HepG2 (cell line): Measurements from ENCODE around the gene SLC22A23. TPM values are rescaled to one million over a fixed set of nuclear protein-coding genes. Genes with fewer than 3 reads are reported as not detected.

Experiments
- ATM ChIP-seq: fragments of 450-650 bp; IDR thresholded peaks from 2 replicates; pipeline ENCODE4 v1.7.1; 2017; ENCODE audit warnings: mild to moderate bottlenecking, borderline replicate concordance
- BATF2 ChIP-seq: sonication (generic); formaldehyde crosslinking; IDR thresholded peaks from 2 replicates; pipeline ENCODE4 v1.8.0; 2022; ENCODE audit warnings: mild to moderate bottlenecking, missing genetic modification reagents, moderate library complexity
- HMGA1 ChIP-seq: sonication (generic); formaldehyde crosslinking; conservative IDR thresholded peaks from 2 replicates; pipeline ENCODE4 v1.4.0; 2020; ENCODE audit warnings: missing genetic modification reagents
- KDM4B ChIP-seq: sonication (generic); formaldehyde crosslinking; IDR thresholded peaks from 2 replicates; pipeline ENCODE4 v1.4.0; 2020; ENCODE audit warnings: missing genetic modification reagents
- RNF2 ChIP-seq: fragments of 450-650 bp; conservative IDR thresholded peaks from 2 replicates; pipeline ENCODE4 v1.6.1; 2016; ENCODE audit warnings: low read depth
- SIX1 ChIP-seq: sonication (generic); formaldehyde crosslinking; IDR thresholded peaks from 2 replicates; pipeline ENCODE4 v1.4.0; 2020; ENCODE audit warnings: missing genetic modification reagents, borderline replicate concordance
- TBX3 ChIP-seq: fragments of 450-650 bp; IDR thresholded peaks from 2 replicates; pipeline ENCODE4 v1.6.1; 2017; ENCODE audit warnings: antibody characterized with exemption, mild to moderate bottlenecking, inconsistent platforms, borderline replicate concordance
- TEAD3 ChIP-seq: optimal IDR thresholded peaks from 2 replicates; pipeline ENCODE3; 2016; ENCODE audit warnings: borderline replicate concordance
- UBTF ChIP-seq: sonication (generic); formaldehyde crosslinking; IDR thresholded peaks from 2 replicates; pipeline ENCODE4 v1.4.0; 2020; ENCODE audit warnings: mild to moderate bottlenecking, missing genetic modification reagents
- ZC3H4 ChIP-seq: sonication (generic); formaldehyde crosslinking; IDR thresholded peaks from 2 replicates; pipeline ENCODE4 v1.4.0; 2020; ENCODE audit warnings: missing genetic modification reagents, borderline replicate concordance
- ZFP90 ChIP-seq: sonication (generic); formaldehyde crosslinking; IDR thresholded peaks from 2 replicates; pipeline ENCODE4 v1.8.0; 2022; ENCODE audit warnings: missing genetic modification reagents, mild to moderate bottlenecking, inconsistent platforms, borderline replicate concordance
- ZNF101 ChIP-seq: sonication (generic); formaldehyde crosslinking; IDR thresholded peaks from 2 replicates; pipeline ENCODE4 v1.4.0; 2020; ENCODE audit warnings: mild to moderate bottlenecking, low read depth, missing genetic modification reagents, borderline replicate concordance
- ZNF143 ChIP-seq: sonication (generic); formaldehyde crosslinking; IDR thresholded peaks from 2 replicates; pipeline ENCODE4 v1.4.0; 2020; ENCODE audit warnings: missing genetic modification reagents
- ZNF354B ChIP-seq: sonication (generic); formaldehyde crosslinking; IDR thresholded peaks from 2 replicates; pipeline ENCODE4 v1.8.0; 2022; ENCODE audit warnings: mild to moderate bottlenecking, missing genetic modification reagents
- ZNF382 ChIP-seq: sonication (generic); formaldehyde crosslinking; IDR thresholded peaks from 2 replicates; pipeline ENCODE4 v1.5.0; 2020; ENCODE audit warnings: missing genetic modification reagents, mild to moderate bottlenecking, borderline replicate concordance
- polyA plus RNA-seq, 8 experiments: library from polyadenylated mRNA; depleted of rRNA in 3 of 8; stranded (reverse) in 7 of 8; unstranded in 1 of 8; fragments of >200 nt; fragmentation: Illumina TruSeq in 4 of 8; extraction: Trizol in 4 of 8; gene quantifications; 2 replicates each; pipeline versions ENCODE4 v1.2.1 to v1.2.3, GENCODE V29; 2011 to 2016; ENCODE audit warnings: low read depth in 4 of 8, missing spikeins in 1 of 8, mixed read lengths in 1 of 8; ENCODE audit not compliant: insufficient read depth in 1 of 8
- total RNA-seq, 5 experiments: library from RNA; depleted of rRNA; stranded (reverse); fragments of >200 nt; fragmentation: Illumina TruSeq; extraction: Trizol; gene quantifications; 2 replicates each; pipeline ENCODE4 v1.2.3, GENCODE V29; 2016; ENCODE audit warnings: low read depth in 1 of 5
- TF ChIP-seq, protein P1 (sequence below): sonication (generic); formaldehyde crosslinking; IDR thresholded peaks from 2 replicates; pipeline ENCODE4 v1.5.1; 2020; ENCODE audit warnings: mild to moderate bottlenecking, missing genetic modification reagents
- TF ChIP-seq, protein P2 (sequence below): sonication (generic); formaldehyde crosslinking; IDR thresholded peaks from 2 replicates; pipeline ENCODE4 v1.4.0; 2020; ENCODE audit warnings: missing genetic modification reagents, borderline replicate concordance
- TF ChIP-seq, protein P3 (sequence below): sonication (generic); formaldehyde crosslinking; IDR thresholded peaks from 2 replicates; pipeline ENCODE4 v1.8.1; 2023; ENCODE audit warnings: mild to moderate bottlenecking, missing genetic modification reagents, borderline replicate concordance
- TF ChIP-seq, protein P4 (sequence below): IDR thresholded peaks from 2 replicates; pipeline ENCODE4 v1.6.1; 2016; ENCODE audit warnings: mild to moderate bottlenecking, missing biosample characterization, missing genetic modification reagents

Gene SLC22A23
- total and polyA plus RNA-seq, 2 of the 13 experiments (the other 11 are each of a cell fraction or from before 2014, with no cell fraction given), result 11.8 to 17.5 TPM

DNA sequence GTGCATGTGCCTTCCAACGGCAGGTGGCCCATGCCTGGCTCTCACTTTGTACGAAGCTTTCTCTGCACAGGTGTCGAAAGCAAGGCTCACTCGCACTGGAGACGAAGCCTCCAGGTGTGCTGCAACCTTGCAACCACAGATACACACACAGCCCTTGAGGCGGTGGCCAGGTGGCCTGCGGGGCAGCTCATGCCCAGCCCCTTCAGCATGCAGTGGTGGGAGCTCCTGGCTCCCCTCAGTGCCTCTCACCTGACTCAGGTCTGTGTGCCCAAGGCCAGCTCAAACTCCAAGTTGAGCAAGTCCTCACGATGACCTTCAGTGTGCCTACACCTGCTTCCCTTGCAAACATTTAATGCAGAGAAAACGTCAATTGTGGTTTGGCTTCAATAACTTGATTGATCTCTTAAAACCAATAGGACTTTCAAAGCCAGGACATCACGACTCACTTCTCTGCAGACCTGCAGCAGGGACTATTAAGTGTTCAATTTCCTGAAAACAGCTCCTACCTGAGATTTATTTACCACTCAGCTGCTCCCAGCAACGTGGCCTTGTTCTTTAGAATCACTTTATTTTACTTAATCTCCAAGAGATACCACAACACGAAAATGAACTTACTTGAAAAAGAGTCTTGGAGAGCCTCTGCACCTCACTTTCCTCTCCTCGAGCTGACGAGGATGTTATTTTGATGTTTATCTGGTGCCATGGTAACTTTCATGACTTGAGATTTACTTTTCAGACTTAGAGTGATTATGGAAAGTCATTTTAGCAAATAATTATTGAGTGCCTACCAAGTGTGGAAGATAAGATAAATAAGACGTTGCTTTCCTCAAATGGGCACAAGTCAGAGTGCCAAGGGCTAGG lies 86.3 kb downstream of the SLC22A23 start (continued):
- TF ChIP-seq, protein P1, sequence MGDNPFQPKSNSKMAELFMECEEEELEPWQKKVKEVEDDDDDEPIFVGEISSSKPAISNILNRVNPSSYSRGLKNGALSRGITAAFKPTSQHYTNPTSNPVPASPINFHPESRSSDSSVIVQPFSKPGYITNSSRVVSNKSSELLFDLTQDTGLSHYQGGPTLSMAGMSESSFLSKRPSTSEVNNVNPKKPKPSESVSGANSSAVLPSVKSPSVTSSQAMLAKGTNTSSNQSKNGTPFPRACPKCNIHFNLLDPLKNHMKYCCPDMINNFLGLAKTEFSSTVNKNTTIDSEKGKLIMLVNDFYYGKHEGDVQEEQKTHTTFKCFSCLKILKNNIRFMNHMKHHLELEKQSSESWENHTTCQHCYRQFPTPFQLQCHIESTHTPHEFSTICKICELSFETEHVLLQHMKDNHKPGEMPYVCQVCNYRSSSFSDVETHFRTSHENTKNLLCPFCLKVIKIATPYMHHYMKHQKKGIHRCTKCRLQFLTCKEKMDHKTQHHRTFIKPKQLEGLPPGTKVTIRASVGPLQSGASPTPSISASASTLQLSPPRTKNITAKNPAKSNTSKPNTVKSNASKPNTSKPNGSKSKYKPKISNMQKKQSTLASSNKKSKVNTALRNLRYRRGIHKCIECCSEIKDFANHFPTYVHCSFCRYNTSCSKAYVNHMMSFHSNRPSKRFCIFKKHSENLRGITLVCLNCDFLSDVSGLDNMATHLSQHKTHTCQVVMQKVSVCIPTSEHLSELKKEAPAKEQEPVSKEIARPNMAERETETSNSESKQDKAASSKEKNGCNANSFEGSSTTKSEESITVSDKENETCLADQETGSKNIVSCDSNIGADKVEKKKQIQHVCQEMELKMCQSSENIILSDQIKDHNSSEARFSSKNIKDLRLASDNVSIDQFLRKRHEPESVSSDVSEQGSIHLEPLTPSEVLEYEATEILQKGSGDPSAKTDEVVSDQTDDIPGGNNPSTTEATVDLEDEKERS (CRISPR knock-in tag), result peak; percentile 97
- TF ChIP-seq ATM (no peak), ZNF354B (0 out of 2 replicates have a peak, but pooled peaks have one; percentile 77), HMGA1 (no peak), SIX1 (peak; percentile 81), UBTF (CRISPR knock-in tag) (peak; percentile 74), TEAD3 (peak; percentile 87), ZNF143 (CRISPR knock-in tag) (no peak), ZNF101 (CRISPR knock-in tag) (no peak), BATF2 (no peak), RNF2 (peak; percentile 82; the same call in 1 of the 2 replicates), ZNF382 (CRISPR knock-in tag) (no peak), KDM4B (CRISPR knock-in tag) (peak; percentile 96), ZFP90 (CRISPR knock-in tag) (peak; percentile 87; the same call in 1 of the 2 replicates), TBX3 (peak; percentile 59; the same call in 1 of the 2 replicates), ZC3H4 (CRISPR knock-in tag) (no peak; the same call in 1 of the 2 replicates)
- TF ChIP-seq, protein P2, sequence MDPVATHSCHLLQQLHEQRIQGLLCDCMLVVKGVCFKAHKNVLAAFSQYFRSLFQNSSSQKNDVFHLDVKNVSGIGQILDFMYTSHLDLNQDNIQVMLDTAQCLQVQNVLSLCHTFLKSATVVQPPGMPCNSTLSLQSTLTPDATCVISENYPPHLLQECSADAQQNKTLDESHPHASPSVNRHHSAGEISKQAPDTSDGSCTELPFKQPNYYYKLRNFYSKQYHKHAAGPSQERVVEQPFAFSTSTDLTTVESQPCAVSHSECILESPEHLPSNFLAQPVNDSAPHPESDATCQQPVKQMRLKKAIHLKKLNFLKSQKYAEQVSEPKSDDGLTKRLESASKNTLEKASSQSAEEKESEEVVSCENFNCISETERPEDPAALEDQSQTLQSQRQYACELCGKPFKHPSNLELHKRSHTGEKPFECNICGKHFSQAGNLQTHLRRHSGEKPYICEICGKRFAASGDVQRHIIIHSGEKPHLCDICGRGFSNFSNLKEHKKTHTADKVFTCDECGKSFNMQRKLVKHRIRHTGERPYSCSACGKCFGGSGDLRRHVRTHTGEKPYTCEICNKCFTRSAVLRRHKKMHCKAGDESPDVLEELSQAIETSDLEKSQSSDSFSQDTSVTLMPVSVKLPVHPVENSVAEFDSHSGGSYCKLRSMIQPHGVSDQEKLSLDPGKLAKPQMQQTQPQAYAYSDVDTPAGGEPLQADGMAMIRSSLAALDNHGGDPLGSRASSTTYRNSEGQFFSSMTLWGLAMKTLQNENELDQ, result no peak
- TF ChIP-seq, protein P3, sequence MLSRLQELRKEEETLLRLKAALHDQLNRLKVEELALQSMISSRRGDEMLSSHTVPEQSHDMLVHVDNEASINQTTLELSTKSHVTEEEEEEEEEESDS (CRISPR knock-in tag), result no peak
- TF ChIP-seq, protein P4, sequence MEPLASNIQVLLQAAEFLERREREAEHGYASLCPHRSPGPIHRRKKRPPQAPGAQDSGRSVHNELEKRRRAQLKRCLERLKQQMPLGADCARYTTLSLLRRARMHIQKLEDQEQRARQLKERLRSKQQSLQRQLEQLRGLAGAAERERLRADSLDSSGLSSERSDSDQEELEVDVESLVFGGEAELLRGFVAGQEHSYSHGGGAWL (CRISPR knock-in tag), result peak; percentile 79; the same call in 1 of the 2 replicates
